Small intestine (tissue), 7 donors: ENCODE results near the gene RAB27A. TPM values are rescaled to one million over a fixed set of nuclear protein-coding genes. Genes with fewer than 3 reads are reported as not detected.
A peak's percentile ranks its signal among the peaks of the same experiment; 100 is the strongest.

ENCODE experiments used
- DNase-seq, 2 donors: peaks; one replicate each; pipeline versions ENCODE4 v3.0.0 to v3.0.0-alpha.2; 2013
- FAIRE-seq: peaks from 2 replicates; lab custom pipeline; 2012; peaks lifted over from hg19 to GRCh38; lab: Jason Lieb, UNC
- H3K27ac ChIP-seq, 3 donors: one replicate each; pipeline ENCODE4 v1.5.1; 2013; ENCODE audit warnings: low read length in 2 of 3, mild to moderate bottlenecking in 2 of 3, control low read depth in 1 of 3, inconsistent platforms in 1 of 3, low read depth in 1 of 3, moderate library complexity in 1 of 3
- H3K27me3 ChIP-seq, 3 donors: one replicate each; pipeline ENCODE4 v1.6.1; 2013; ENCODE audit warnings: low read length in 3 of 3, inconsistent platforms in 1 of 3; ENCODE audit not compliant: control insufficient read depth in 3 of 3, insufficient read depth in 3 of 3
- H3K36me3 ChIP-seq, 3 donors: one replicate each; pipeline ENCODE4 v1.6.1; 2013; ENCODE audit warnings: low read length in 3 of 3, inconsistent platforms in 1 of 3, low read depth in 1 of 3, mild to moderate bottlenecking in 1 of 3, moderate library complexity in 1 of 3; ENCODE audit not compliant: control insufficient read depth in 3 of 3, insufficient read depth in 2 of 3
- H3K4me1 ChIP-seq, 3 donors: one replicate each; pipeline ENCODE4 v1.6.1; 2013; ENCODE audit warnings: low read length in 2 of 3, inconsistent platforms in 1 of 3, low read depth in 1 of 3, mild to moderate bottlenecking in 1 of 3, moderate library complexity in 1 of 3; ENCODE audit not compliant: control insufficient read depth in 3 of 3, insufficient read depth in 2 of 3
- H3K4me3 ChIP-seq, 3 donors: one replicate each; pipeline ENCODE4 v1.5.1; 2013; ENCODE audit warnings: low read length in 3 of 3, control low read depth in 1 of 3, inconsistent platforms in 1 of 3, low read depth in 1 of 3, mild to moderate bottlenecking in 1 of 3, moderate library complexity in 1 of 3
- H3K9me3 ChIP-seq, 2 donors: one replicate each; pipeline ENCODE4 v1.6.1; 2013; ENCODE audit warnings: low read depth in 1 of 2, low read length in 1 of 2; ENCODE audit not compliant: control insufficient read depth in 2 of 2, insufficient read depth in 1 of 2
- WGBS, 3 donors: extraction: QIAGEN DNeasy Blood & Tissue Kit; methylation state at CpG; one replicate each; pipeline ENCODE4 v1.1.7; 2013; 5-methylcytosine and 5-hydroxymethylcytosine counted together
- polyA plus RNA-seq, 4 donors: library from polyadenylated mRNA; stranded (reverse) in 3 of 4; unstranded in 1 of 4; fragments of 200-250 nt in 3 of 4; fragments of 120-200 nt in 1 of 4; gene quantifications; one replicate each; pipeline versions ENCODE4 v1.2.1 to v1.2.3, GENCODE V29; 2013
- donor health status: healthy with polysubstance abuse.
- donor health status: control.
- donor health status: control.
- donor health status: Bipolar disorder and iron deficiency.
- donor health status: healthy.

The RAB27A gene
- polyA plus RNA-seq, 4 donors = 24.8 to 52.3 (median 32.9) TPM

DNA sequence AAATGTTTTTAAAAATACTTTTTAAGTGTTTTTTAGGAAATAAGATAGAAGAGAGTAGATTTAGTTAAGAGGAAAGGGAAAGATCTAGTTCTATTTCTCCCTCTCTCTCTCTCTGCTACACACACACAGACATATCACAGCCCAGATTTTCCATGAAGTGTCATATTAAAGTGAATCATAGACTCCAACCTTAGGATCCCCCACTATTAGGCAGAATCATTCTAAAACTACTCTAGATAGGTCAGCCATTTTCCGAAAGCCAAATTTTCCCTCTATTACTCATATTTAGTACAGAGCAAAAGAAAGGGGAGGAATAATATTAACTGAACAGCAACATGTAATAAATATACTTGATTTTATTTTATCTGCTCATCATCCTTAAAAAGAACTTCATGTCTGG is 47.7 kb downstream of the RAB27A start:
- no peaks in the 10 kb centered on the region for H3K27me3 ChIP-seq
- WGBS, 3 donors = 2 to 73% (median 4%) methylated on average over 1 of the region's 1 CpG
- no peak overlapping the region for H3K4me3 ChIP-seq
- no peak for DNase-seq
- H3K4me1 ChIP-seq = peaks cover 0 to 3% (median 0%) of the 10 kb centered on the region in 3 donors
- H3K27ac ChIP-seq = no peak overlapping the region
- no peak for FAIRE-seq
- H3K36me3 ChIP-seq = no peaks in the 10 kb centered on the region
- H3K9me3 ChIP-seq = no peaks in the 10 kb centered on the region

DNA sequence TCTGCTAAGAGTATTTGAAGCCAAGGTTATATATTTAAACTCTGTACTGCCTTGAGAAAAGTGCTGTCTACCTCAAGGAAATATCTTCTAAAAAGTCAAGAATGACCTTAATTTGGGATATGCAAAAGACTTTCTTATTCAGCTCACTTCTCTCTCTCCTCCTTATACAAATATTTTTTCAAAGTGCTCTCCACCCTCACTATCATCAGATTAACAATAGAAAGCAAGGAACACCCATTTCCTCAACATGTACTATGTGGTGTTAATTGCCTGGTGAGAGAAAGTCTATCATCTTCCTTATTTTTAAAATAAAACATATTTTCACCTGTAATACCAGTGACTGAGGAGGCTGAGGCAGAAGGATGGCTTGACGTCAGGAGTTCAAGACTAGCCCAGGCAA is 48.4 kb downstream of the RAB27A start:
- Histone ChIP-seq H3K36me3 (no peaks in the 10 kb centered on the region), H3K27ac (no peak overlapping the region), H3K27me3 (no peaks in the 10 kb centered on the region), H3K9me3 (no peaks in the 10 kb centered on the region), H3K4me3 (no peak overlapping the region), H3K4me1 (peaks cover 0 to 3% (median 0%) of the 10 kb centered on the region in 3 donors)
- no peak for DNase-seq
- FAIRE-seq = no peak
- WGBS, 3 donors = 78 to 100% (median 95%) methylated on average over 1 of the region's 1 CpG

DNA sequence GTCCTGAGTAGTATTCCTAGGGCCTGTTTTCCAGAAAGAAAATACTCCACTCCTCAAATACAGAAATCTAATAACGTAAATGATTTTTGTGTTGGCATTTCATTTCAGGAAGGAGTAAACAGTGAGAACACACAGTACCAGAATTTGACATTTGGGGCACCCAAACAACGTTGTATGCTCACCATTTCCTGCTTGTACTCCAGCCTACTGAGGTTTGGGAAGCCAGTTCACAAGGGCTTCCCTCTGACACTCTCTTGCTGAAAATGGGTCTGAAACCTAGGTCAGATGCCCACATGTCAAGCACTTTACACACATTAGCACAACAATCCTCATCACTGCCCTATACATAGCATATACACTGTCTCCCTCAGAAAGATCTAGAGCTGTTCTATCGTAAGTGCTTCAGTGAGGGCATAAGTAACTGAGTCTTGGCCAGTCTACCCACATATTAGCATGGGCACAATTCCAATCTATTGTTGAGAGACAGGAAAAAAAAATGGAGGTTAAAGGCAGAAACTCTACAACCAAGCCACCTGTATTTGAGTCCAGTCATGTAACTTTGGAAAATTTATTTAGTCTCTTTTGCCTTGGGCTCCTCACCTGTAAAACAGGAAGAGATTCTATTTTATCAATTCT is 49.4 kb downstream of the RAB27A start:
- no peak for DNase-seq
- Histone ChIP-seq H3K27me3 (no peaks in the 10 kb centered on the region), H3K9me3 (no peaks in the 10 kb centered on the region), H3K36me3 (no peaks in the 10 kb centered on the region), H3K27ac (peak overlapping the region in 1 of 3 donors; percentile 32), H3K4me3 (no peak overlapping the region), H3K4me1 (peaks cover 0 to 3% (median 0%) of the 10 kb centered on the region in 3 donors)
- WGBS, 3 donors = 81 to 86% (median 82%) methylated on average over 3 of the region's 3 CpGs
- no peak for FAIRE-seq

DNA sequence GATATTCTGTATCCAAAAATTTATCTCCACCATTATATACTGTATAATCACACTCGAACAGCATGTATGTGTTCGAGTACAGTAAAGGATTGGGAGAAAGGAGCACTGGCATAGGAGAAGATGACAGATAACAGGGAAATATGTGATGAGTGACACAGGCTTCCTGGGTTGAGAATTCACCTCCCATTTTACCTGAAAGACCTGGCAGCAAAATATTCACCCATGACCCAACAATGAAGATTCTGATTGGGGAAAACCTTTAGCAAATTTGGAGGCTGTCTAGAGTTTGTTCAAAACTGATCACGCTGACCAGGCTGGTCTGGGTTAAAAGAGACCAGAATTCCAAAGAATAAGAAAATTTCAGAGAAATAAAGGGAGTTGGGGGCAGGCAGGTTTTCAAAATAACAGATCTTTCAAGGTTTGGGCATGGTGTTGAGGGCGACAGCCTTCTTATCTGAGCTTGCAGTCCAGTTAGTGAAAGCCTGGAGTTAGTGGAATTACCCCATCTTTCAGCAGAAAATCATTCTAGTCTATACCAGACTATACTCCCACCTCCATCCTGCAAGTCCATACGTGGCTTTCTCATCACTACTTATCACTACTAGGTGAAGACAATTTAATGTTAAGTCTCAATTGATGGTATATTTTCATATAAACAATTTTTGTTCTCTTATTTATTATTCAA is 50.0 kb downstream of the RAB27A start:
- 84 to 93% (median 91%) methylated on average over 5 of the region's 5 CpGs for WGBS, 3 donors
- Histone ChIP-seq H3K4me3 (no peak overlapping the region), H3K27me3 (no peaks in the 10 kb centered on the region), H3K36me3 (no peaks in the 10 kb centered on the region), H3K4me1 (no peaks in the 10 kb centered on the region), H3K27ac (no peak overlapping the region), H3K9me3 (no peaks in the 10 kb centered on the region)
- FAIRE-seq = no peak
- no peak for DNase-seq

DNA sequence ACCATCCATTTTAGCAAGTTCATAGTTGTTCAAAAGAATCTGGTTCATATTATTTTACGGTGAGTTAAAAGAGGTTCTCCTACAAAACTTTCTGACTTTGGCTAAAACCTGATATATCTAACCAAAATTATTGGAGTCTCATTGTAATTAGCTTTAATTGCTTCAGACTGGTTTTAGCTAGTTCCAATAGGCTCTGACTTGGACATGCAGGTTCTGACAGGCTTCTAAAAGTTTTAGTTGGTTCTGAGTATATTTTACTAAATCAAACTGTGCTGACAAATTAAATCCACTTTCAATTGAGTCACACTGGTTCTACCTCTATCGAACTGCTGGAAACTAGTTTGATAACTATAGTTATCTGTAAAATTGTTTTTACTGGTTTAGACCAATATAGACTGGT is 50.7 kb downstream of the RAB27A start:
- WGBS, 3 donors = 91 to 96% (median 95%) methylated on average over 2 of the region's 2 CpGs
- H3K4me1 ChIP-seq = no peaks in the 10 kb centered on the region

DNA sequence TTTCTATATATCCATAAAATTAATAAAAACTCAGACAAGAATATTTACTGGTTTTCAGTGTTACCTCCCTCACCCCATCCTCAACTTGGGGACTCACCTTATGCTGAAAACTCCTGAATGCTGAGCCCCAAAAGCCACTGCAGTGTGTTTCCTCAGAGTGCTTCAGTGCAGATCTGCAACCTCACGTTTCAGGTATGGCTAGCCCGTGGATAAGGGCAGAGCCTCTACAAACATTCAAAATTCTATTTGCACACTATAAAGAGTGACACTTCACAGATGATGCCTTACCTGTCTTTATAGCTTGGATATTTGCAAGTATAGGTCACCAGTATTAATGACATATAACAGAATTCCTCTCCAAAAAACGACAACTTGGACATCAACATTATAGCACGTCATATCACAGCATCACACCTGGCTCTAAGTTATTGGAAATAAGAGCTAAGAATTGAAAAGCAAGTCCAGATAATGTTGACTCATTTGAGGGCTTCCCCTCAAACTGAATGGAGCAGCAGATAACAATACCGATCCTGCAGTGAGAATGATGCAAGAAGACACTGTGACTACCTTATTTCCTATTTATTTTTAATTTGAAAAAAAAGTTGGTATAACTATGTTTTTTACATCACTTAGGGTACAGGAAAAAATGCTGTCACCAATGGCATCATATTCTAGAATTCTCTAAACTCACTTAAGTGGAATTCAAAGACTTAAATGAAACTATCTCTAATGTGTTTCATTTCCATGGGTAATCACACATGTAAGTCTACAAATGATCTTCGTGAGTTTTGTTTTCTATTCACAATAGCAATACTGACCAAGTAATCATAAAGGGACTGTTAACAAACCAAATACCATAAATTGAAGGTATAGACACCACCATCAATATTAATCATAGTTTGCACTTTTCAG is 52.1 kb downstream of the RAB27A start:
- no peak overlapping the region for H3K27ac ChIP-seq
- FAIRE-seq = no peak

More for the DNA sequence above, 50.7 kb downstream of the RAB27A start:
- DNase-seq (no peak), FAIRE-seq (no peak)
- no peaks in the 10 kb centered on the region for H3K36me3 ChIP-seq
- H3K27ac ChIP-seq = no peak overlapping the region
- H3K4me3 ChIP-seq = no peak overlapping the region
- no peaks in the 10 kb centered on the region for H3K9me3 ChIP-seq
- no peaks in the 10 kb centered on the region for H3K27me3 ChIP-seq

DNA sequence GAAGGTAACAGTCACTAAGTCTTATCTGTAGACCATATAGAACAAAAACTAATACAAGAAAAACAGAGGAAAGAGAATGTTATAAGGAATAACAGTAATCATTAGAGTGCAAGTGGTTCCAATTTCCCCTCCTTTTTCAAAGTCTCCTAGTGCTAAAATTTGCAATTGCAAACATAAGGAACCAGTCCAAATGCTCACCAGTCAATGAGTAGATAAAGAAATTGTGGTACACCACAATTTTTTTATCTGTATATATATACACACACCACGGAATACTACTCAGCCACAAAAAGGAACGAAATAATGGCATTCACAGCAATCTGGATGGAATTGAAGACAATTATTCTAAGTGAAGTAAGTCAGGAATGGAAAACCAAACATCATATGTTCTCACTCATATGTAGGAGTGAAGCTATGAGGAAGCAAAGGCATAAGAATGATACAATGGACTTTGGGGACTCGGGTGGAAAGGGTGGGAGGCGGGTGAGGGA is 54.0 kb downstream of the RAB27A start:
- Histone ChIP-seq H3K9me3 (no peaks in the 10 kb centered on the region), H3K36me3 (no peaks in the 10 kb centered on the region), H3K4me3 (no peak overlapping the region), H3K27me3 (no peaks in the 10 kb centered on the region), H3K27ac (no peak overlapping the region), H3K4me1 (no peaks in the 10 kb centered on the region)
- WGBS, 3 donors = 79 to 85% (median 85%) methylated on average over 4 of the region's 4 CpGs
- DNase-seq (no peak), FAIRE-seq (no peak)

More for the DNA sequence above, 52.1 kb downstream of the RAB27A start:
- H3K4me1 ChIP-seq = no peaks in the 10 kb centered on the region
- no peak overlapping the region for H3K4me3 ChIP-seq
- WGBS, 3 donors = 82 to 85% (median 84%) methylated on average over 6 of the region's 6 CpGs
- H3K36me3 ChIP-seq = no peaks in the 10 kb centered on the region
- H3K27me3 ChIP-seq = no peaks in the 10 kb centered on the region
- no peaks in the 10 kb centered on the region for H3K9me3 ChIP-seq
- no peak for DNase-seq

DNA sequence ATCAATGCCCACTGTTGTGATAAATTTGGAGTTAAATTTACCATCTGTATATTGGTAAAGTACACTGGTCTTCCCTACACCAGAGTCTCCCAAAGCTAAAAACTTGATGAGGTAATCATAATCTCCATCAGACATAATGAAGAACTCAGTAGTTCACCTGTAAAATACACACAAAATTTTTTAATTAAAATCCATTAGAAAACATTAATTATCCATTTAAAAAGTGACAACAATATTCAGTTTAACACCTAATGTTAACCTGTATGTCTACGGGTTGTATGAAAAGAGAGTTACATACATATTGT is 54.9 kb downstream of the RAB27A start:
- Histone ChIP-seq H3K36me3 (peaks cover 0 to 3% (median 0%) of the 10 kb centered on the region in 3 donors), H3K27ac (no peak overlapping the region), H3K27me3 (no peaks in the 10 kb centered on the region), H3K4me3 (no peak overlapping the region), H3K4me1 (no peaks in the 10 kb centered on the region), H3K9me3 (no peaks in the 10 kb centered on the region)
- WGBS, 3 donors = 97 to 100% (median 100%) methylated on average over 1 of the region's 1 CpG
- no peak for FAIRE-seq
- no peak for DNase-seq
